HG02884 (cell line): Measurements from ENCODE around the gene HIP1.
"Not testable (repeated sequence)": the region's sequence is repeated elsewhere in the genome, so short reads cannot be mapped to it uniquely, and the experiment has no call there.

ENCODE experiments used
- ATAC-seq: cut with Tn5 transposase; IDR thresholded peaks from one replicate; pipeline ENCODE4 v1.9.1; 2021; ENCODE audit warnings: mild to moderate bottlenecking, moderate library complexity; ENCODE audit not compliant: unreplicated experiment

Gene HIP1

DNA sequence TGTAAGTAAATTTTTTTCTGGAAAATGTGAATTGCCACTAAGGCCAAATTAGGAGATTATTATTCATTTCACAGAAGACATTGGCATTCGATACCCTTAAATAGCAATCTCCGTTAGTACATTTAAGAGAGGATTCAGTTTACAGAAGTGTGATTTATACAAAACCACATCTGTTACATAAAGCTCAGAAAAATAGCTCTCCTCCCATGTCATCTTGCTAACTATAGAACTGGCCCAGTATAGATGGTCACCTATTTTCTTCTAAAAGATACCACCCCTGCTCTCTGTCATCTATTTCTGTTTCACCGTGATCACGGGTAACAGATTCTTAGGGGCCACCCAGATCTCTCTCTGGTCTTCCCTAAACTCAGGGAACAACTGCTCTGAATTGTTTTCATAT lies 119.1 kb downstream of the HIP1 start:
- ATAC-seq = no peak

DNA sequence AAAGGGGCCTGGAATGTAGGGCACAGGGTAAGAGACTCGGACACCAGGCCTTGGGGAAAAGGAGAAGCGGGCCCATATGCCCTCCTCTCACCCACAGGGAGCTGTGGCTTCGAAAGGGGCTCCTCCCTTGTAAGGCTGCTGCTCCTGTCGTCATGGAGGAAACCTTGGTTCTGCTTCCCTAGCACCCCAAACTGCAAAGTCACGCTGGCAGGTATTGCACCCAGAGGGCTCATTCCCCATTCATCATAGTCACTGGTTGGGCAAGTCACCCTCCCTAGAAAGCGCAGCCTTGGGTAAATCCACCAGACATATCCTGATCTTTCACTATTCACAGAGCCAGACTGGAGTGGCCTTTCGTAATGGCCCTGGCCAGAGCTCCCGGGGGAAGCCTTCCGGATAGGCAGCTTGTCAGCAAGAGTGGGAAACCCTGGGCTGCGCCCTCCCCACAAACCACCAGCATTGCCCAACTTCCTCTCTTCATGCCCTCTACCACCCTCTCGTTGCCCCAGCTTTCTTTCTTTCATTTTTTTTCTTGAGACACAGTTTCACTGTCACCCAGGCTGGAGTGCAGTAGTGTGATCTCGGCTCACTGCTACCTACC lies 121.0 kb downstream of the HIP1 start:
- no peak for ATAC-seq

DNA sequence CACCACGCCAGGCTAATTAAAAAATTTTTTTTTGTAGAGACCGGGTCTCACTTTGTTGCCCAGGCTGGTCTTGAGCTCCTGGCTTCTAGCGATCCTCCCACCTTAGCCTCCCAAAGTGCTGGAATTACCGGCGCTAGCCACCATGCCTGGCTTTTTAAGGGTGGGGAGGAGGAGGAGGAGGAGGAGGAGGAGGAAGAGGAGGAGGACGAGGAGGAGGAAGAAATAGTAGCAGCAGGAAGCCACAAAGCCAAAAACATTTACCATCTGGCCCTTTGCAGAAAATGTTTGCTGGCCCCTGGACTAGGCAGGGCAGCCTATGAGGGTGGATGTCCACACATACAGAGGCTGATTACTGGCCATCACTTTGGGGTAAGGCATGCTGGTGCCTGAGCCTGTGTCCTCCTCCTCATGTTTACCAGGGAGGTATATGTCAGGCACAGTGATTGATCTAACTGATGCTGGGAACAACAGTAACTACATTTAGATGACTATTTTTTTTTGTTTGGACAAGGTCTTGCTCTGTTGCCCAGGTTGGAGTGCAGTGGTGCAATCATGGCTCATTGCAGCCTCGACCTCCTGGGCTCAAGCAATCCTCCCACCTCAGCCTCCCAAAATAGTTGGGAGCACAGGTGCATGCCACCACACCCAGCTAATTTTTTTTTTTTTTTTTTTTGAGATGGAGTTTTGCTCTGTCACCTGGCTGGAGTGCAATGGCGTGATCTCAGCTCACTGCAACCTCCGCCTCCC lies 122.1 kb downstream of the HIP1 start:
- no peak for ATAC-seq

DNA sequence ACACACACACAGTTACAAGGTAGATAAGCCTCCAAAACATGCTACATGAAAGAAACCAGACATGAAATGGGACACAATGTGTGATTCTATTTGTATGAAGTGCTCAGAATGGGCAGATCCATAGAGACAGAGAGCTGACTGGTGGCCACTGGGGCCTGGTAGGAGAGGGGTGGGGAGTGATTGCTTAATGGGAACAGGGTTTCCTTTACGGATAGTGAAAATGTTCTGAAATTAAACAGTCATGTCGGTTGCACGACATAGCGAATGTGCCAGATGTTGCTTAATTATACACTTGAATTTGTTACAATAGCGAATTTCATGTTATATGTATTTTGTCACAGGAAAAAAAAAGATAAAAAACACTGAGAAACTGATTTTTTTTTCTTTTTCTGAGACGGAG lies 124.3 kb downstream of the HIP1 start:
- ATAC-seq = no peak

DNA sequence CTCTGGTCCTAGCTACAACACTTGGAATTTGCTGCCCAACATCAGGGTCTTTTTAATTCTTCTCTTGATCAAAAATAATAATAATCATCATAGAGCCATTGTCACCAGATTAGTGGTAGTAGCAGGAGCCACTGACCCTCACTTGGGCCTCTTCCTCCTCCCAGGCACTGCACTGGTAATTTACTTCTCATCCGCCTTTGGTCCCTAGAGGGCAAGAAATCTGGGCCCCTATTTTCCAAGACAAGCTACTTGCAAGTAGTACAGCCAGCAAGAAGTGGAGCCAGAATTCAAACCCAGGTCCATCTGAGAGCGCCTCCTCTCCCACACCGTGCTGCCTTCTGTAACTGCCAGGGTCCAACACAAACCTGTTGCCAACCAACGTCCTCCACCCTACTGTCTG lies 125.4 kb downstream of the HIP1 start:
- no peak for ATAC-seq

DNA sequence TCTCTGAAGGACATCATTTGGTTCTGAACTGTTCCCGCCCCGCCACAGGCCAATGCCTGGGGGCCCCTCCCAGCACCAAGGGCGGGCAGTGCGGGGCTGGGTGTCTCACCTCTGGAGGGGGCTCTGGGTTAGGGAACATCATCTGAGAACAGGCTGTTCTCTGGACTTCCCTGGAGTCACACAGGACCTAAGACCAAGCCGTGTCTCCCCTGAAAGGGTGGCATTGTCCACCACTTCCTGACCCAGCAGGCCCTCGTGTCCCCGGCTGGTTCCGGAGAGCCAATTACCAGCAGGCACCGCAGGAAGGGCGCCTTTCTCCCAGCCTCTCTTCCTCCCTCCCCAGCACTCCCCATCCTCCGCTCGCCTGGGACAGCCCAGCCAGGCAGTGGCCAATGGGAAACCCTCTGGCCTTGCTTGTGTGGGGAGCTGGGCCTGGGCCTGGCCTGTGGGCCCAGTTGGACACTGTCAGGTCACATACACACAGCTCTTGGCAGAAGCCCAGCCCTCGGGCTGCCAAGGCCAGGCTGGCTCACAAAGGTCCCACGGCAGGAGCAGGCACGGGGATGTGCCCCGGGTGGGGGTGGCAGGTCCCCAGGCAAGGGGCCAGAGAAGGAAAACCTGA lies 127.1 kb downstream of the HIP1 start:
- ATAC-seq = no peak

DNA sequence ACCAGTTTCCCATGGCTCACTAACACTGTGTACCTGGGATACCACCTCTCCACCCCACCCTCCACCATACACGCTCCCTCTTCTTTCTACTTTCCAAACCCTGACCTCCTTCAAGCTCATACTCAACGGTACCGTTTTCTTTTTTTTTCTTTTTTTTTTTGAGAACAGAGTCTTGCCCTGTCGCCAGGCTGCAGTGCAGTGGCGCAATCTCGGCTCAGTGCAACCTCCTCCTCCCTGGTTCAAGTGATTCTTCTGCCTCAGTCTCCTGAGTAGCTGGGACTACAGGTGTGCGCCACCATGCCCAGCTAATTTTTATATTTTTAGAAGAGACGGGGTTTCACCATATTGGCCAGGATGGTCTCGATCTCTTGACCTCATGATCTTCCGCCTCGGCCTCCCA lies 129.3 kb downstream of the HIP1 start:
- ATAC-seq = not testable (repeated sequence)

DNA sequence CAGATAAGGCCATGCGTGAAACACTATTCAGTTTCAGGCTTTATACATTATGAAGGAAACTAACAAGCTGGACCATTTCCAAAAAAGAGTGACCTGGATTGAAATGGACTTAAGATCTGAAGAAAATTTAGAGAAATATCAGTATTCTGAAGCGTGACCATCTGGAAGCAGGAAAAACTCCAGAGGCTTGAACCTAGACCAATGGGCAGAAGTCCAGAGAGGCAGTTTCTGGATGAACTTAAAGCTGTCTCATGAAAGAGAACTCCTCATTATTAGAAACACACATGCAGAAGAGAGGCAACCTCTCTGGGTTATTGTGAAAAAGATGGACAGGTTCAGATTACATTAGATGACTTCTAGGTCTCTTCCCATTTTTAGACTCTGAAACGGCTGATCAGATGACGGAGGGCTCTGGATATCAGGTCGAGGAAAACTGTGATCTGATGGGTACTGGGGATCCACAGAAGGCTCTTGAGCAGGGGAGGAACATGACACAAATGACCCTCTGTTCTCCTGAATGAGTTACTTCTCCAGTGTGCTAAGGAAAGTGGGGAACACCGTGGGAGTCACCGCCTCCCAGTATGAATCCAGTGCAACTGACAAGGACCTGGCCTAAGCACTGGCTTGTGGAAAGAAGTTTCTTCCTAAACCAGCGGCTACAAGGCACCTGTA lies 130.2 kb downstream of the HIP1 start:
- no peak for ATAC-seq

DNA sequence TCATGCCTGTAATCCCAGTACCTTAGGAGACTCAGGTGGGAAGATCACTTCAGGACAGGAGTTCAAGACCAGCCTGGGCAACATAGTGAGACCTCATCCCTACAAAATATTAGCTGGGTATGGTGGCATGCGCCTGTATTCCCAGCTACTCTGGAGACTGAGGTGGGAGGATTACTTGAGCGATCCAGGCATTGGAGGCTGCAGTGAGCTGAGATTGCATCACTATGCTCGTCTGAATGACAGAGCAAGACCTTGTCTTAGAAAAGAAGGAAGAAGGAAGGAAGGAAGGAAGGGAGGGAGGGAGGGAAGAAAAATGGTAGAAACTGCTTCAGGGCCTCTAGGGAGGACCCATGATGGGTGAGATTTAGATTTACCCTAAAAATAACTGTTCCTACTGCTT lies 134.3 kb downstream of the HIP1 start:
- no peak for ATAC-seq

DNA sequence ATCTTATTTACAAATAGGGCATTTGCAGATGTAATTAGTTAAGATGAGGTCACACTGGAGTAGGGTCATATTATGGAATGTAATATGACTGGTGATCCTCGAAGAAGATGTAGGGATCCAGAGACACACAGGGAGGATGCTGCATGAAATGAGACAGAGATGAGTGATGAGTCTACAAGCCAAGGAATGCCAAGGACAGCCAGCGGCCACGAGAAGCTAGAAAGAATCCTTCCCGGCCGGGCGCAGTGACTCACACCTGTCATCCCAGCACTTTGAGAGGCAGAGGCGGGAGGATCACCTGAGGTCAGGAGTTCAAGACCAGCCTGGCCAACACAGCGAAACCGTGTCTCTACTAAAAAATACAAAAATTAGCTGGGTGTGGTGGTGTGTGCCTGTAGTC lies 135.9 kb downstream of the HIP1 start:
- not testable (repeated sequence) for ATAC-seq

DNA sequence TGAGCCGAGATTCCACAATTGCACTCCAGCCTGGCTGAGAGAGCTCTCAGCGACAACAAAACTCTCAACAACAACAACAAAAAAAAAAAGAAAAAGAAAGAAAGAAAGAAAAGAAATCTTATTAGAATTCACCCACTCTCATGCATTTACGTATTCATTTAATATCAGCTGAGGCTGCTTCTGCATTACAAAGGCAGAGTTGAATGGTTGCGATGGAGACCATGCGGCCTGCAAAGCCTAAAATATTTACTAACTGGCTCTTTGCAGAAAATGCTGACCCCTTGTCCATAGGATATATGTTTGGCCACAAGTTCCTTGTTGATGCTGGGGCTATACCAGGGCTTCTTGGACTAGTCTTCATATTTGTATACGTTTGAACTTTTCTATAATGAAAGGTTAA lies 137.2 kb downstream of the HIP1 start:
- no peak for ATAC-seq

DNA sequence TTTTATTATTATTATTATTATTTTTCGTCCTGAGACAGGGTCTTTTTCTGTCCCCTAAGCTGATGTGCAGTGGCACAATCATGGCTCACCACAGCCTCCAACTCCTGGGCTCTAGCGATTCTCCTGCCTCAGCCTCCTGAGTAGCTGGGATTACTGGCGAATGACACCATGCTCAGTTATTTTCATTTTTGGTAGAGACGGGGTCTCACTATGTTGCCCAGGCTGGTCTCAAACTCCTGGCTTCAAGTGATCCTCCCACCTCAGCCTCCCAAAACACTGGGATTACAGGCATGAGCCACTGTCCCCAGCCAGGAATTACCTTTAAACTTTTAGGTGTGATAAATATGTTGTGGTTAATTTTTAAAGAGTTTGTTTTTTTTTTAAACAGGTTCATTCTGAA lies 138.0 kb downstream of the HIP1 start:
- not testable (repeated sequence) for ATAC-seq

DNA sequence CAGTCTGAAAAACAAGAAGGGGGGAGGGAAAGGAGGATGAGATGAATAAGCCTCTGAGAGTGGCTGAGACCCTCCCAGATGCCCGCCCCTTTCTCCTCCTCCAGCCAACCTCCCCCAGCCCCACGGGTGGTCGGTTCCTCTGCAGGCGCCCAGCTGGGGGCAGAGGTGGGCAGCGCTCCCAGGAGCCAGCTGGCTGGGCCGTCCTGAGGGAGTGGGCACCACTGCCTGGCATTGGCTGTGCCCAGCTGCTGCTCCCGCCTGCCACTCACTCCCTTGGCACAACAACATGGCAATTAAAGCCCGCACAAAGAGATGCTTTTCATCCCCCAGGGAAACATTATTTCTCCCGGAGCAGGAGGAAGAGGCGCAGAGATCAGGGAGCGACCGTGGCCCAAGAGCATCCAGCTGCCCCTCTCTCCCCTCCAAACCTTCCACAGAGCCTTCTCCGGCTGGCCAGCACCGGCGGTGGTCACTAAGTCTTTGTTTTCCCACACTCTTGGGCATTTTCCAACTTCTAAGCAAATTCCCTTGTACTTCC lies 139.4 kb downstream of the HIP1 start:
- no peak for ATAC-seq

DNA sequence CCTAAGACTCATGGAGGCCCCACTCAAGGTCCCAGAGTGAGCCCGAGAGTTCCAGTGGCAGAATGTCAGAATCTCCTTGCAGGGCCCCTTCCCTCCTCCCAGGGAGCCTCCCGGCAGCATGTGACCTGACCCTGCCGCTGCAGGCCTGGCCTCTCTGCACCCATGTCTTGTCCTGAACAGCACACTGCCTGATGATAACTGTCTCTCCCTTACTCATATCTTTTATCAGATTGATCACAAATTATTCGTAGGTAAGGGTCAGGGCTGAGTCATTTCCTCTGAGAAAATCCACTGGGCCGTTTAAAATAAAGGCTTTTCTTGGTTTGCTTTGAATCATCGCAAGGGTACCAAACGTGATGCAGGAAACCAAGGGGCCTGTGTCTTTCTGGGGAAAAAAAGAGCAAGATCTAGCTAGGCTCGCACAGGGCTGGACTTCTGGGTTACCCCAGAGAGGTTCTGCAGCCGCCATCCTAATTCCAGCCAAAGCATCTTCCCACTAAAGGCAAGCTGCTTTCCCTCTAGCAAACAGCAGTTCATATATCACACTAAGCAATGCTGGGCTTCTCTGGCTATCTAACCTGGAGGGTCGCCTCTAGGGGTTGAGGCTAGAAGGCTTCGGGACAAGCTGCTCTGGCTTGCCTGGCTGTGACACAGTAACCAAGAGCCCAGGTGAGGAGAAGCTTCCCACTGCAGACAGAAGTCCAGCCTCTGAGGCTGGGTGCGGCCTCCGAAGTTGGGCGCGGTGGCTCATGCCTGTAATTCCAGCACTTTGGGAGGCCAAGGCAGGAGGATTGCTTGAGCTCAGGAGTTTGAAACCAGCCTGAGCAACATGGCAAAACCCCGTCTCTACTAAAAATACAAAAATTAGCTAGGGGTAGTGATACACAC lies 141.8 kb downstream of the HIP1 start:
- no peak for ATAC-seq

DNA sequence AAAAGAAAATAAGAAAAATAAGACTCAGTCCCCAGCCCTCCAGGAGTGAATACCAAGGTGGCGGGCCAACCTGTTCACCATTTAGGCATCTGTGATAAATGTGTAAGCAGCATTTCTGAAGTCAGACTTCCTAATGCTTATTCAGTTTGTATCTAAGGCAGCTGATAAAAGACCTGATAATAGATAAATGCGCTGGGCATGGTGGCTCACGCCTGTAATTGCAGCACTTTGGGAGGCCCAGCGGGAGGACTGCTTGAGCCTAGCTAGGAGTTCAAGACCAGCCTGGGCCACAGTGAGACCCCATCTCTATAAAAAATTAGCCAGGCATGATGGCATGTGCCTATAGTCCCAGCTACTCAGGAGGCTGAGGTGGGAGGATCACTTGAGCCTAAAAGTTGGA lies 143.0 kb downstream of the HIP1 start:
- no peak for ATAC-seq

DNA sequence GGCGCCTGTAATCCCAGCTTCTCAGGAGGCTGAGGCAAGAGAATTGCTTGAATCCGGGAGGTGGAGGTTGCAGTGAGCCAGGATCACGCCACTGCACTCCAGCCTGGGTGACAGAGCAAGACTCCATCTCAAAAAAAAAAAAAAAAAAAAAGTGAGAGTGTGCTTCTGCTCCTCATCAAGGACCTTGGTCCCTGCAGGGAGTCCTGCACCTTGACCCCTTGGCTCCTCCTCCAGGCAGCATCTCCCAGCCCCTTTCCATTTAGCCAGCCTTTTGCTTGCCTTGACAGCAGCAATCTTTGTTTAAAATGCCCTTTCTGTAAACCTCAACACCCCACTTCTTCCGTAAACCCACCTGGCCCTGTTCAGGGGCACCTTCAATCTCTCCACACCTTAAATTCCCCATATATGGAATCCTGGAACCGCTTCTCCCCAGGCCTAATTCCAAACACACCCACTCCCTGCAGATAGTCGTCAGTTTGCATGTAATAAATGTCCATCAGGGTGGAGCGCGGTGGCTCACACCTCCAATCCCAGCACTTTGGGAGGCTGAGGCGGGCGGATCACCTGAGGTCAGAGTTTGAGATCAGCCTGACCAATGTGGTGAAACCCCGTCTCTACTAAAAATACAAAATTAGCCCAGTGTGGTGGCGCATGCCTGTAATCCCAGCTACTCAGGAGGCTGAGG lies 145.1 kb downstream of the HIP1 start:
- ATAC-seq = not testable (repeated sequence)

DNA sequence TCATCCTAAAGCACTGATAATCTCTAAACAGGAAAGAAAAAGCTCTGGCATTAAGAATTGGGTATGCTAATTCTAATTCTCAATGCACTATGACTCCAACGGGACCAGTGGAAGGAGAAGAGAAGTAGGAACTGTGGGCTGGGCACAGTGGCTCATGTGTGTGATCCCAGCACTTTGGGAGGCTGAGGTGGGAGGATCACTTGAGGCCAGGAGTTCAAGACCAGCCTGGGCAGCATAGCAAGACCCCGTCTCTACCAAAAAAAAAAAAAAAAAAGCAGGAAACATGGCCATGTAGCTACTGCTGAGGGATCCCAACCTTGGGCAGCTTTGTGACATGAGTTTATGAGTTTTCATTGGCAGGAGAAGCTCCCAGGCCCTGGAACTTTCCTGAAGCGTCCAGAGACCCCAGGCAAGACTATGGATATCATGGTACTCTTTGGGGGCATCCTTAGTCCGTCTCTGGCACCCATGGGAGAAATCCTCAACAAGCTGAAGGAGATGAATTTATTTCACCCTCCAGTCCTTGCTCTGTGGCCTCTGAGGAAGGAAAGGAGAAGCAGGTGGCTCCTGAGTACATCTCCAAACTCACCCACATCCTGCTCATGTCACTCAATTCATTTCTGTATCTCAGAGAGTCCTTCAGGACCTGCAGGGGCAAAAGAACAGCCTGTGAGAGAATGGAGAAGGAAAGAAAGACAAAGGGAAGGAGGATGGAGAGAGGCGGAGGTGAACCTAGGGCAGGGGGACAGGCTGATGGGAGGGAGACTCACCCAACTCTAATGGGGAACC lies 147.1 kb downstream of the HIP1 start:
- ATAC-seq = no peak

DNA sequence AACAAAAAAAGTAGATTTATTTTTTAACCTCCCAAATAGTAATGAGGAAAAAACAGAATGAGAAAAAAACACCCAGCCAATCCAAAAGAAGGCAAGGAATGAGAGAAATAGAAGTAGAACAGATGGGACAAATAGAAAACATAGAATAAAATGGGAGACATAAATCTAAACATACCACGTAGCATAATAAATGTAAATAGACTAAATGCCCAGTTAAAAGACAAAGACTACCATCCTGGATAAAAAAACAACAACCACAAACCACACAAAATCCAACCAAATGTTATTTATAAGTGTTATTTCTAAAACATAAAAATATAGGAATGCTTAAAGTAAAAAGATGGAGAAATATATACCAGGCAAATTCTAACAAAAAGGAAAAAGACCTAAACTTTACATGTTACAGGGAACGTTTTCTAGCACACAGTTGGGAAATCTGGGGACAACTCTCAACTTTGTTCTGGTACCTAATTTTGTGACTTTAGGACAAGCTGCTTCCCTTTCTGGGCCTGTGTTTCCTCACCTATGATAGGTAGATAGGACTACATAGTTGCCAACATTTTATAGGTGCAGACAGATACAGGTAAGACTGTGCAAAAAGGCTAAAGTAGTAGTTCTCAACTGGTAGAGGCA lies 148.3 kb downstream of the HIP1 start:
- no peak for ATAC-seq

DNA sequence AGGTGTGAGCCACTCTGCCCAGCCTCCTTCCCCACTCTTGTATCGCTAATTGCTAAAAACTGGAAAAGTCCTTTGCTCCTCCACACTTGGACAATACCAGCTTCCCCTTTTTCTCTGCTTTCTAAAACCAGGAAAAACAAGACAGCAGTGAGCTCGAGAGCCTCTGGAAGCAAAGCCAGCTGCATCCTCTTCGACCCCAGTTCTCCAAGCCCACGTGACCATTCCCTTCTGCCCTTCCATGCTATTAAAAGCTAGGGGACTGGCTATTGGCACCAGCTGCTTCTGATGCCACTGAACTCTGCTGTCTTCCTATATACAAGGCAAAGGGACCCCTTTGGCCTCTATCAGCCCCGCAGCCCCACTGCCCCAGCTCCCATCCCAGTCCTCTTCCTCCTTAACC lies 154.4 kb downstream of the HIP1 start:
- no peak for ATAC-seq
